CD4-positive, alpha-beta T cell treated with Interleukin-2 at 100 ng/mL for 4 hours (primary cell): ENCODE results near the gene MSLN.
A peak's percentile ranks its signal among the peaks of the same experiment; 100 is the strongest.

Experiments used
- DNase-seq: peaks from one replicate; pipeline ENCODE4 v3.0.0-alpha.2; 2020; ENCODE audit warnings: low spot score

MSLN gene

DNA sequence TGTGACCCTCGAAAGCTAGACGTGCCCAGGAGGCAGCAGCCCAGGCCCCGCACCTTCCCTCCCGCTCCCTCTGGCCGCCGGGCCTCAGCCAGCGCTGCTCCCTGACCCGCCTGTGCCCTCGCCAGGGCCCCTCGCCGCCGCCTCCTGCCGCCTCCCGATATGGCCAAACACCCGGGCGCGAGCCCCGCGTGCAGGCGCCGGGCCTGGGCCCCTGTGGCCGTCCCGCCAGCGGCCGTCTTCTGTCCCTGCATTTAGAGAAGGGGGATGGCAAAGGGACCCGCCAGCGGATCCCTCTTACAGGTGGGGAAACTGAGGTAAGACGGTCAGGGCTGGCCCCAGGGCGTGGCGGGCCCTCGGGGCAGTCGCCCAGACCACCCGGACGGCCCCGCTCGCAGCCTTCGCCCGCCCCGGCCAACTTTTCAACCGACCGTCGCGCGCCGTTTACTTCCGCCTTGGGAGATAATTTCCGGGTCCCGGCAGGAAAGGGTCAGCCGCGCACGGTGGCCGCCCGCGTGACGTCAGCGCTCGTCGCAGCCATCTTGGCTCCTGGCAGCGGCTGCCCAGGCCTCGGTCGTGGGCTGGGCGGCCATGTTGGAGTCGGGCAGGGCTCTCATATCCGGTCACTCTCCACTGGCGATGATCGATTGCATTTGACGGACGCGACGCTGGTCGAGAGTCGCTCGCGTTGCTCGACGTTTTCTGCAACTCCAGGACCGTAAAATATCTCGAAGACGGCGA, 47.0 kb downstream of the MSLN start:
- DNase-seq, result peak; percentile 82

- no peak for DNase-seq
Measured at GRCh38 chr16:808085-808386, 47.5 kb downstream of the MSLN start.

DNA sequence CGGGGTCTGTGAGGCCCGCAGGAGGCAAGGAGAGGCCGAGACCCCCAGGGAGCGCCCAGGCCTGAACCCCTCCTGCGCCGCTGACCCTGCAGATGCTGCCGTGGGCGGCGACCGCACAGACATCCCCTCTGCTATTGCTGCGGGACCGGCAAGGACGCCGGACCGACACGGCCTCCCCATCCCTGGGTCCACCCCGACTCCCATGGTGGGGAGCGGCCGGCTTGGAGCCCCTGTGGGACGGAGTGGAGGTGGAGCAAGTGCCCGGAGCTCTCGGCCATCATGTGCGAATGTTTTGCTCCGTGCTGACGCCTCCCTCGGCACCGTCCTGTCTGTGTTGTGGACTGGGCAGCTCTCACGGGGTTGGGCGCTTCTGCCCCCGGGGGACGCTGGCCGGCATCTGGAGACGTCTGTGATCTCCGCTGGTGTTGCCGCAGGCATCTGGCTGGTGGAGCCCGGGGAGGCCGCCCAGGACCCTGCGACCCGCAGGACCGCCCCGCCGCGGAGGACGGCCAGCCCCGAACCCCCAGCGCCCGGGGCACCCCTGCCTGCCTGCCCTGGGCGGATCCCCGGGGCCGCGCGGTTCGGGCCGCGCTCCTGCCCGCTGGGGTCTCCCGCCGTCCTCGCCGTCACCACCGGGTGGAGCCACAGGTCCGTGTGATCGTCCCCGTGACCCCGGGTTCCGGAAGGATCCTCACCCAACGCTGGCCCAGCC, 52.8 kb downstream of the MSLN start:
- DNase-seq, result peak; percentile 29

DNA sequence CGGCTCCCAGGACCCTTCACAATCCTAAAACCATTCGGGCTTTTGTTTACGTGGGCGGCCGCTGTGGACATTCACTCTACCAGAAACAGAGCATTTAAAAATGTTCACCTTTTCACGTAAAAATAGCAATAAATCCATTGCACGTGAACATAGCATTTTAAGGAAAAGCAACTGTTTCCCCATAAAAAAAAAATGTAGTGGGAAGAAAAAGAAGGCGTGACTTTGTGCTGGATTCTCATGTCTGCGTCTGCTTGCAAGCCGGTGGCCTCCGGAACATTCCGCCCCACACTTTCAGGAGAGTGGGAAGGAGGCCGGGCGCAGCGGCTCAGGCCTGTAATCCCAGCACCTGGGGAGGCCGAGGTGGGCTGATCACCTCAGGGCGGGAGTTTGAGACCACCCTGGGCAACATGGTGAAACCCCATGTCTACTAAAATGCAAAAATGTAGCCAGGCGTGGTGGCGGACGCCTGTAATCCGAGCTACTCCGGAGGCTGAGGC, 53.4 kb downstream of the MSLN start:
- no peak for DNase-seq

DNA sequence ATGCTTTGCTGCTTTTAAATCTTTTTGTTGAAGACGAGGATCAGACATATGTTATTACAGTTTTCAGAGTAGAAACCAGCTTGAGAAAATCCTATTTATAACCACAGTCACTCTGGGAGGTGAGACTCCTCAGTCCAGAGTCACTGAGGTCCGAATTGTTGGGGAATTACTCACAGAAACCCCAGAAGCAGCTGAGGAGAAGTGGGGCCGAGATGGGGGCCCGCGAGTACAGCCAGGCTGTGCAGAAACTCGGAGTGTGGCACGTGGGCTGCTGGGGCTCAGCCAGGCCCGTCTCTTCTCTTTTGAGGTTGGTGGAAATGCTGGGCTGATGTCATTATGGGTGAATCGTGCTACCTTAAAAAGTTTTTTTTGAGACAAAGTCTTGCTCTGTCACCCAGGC, 54.4 kb downstream of the MSLN start:
- no peak for DNase-seq

- no peak for DNase-seq
Measured at GRCh38 chr16:815861-816260, 55.3 kb downstream of the MSLN start.

GRCh38 chr16:817001-817906, 56.7 kb downstream of the MSLN start:
- no peak for DNase-seq

- DNase-seq, result no peak
Measured at GRCh38 chr16:818132-818531, 57.6 kb downstream of the MSLN start.
